Kasumi-1 (cell line): ENCODE results near the gene BLOC1S3.
A peak's percentile ranks its signal among the peaks of the same experiment; 100 is the strongest.

ENCODE experiments used
- DNase-seq, 2 experiments: peaks; one replicate each; lab custom pipeline; 2025; lab: John Stamatoyannopoulos, UW

Gene BLOC1S3

DNA sequence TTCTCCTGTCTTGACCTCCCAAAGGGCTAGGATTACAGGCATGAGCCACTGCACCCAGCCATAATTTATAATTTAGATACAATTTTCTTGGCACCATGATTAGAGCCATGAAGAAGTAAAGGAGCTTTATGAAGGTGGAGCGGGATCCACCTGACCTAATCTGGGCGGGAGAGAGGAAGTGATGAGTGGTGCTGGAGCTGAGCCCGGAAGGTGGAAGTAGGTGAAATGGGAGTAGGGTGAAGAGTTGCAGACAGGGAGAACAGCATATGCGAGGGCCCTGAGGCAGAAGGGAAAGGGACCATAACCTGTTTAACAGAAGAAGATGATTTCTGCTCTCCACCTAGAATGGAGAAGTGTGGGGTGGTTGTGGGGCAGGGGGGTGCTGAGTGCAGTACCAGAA is 4.2 kb downstream of the BLOC1S3 start:
- DNase-seq, result no peak

DNA sequence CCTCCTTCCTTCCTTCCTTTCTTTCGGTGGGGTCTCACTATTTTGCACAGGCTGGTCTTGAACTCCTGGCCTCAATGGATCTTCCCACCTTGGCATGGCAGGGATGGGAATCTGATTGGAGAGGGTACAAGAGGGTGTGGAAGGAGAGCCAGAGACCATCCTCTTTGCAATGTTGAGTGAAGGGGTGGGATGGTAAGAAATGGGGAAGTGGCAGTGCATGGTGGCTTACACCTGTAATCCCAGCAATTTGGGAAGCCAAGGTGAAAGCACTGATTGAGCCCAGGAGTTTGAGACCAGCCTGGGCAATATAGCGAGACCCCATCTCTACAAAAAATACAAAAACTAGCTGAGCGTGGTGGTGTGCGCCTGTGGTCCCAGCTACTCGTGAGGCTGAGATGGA is 5.5 kb downstream of the BLOC1S3 start:
- DNase-seq, result no peak

- no peak for DNase-seq
These were observed 8.1 kb downstream of the BLOC1S3 start for GRCh38 chr19:45186509-45187334.

DNA sequence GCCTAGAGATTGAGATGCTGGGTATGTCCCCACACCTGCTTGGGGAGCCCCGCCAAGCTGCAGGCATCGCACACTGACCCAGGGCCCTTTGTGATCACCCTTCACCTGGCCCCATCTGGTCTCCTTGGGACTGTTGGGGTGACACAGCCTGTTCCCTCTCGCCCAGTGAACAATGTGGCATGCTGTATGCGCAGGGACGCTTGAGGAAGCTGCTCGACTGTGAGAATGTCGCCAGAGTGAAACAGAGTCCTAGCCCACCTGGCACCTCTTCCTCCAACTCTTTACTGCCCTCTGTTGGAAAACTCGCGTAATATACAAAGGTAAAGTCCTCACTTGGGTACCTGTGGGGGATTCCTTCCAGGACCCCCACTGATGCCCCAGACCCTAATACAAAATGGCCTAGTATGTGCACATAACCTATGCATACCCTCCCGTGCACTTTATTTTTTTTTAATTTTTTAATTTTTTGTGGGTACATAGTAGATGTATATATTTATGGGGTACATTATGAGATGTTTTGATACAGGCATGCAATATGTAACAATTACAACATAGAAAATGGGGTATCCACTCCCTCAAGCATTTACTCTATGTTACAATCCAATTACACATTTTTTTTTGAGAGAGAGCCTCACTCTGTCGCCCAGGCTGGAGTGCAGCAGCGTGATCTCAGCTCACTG is 9.0 kb downstream of the BLOC1S3 start:
- peak in 1 of 2 experiments; percentile 24 for DNase-seq

- DNase-seq, result no peak
These were observed 11.4 kb downstream of the BLOC1S3 start for GRCh38 chr19:45189971-45190370.

DNA sequence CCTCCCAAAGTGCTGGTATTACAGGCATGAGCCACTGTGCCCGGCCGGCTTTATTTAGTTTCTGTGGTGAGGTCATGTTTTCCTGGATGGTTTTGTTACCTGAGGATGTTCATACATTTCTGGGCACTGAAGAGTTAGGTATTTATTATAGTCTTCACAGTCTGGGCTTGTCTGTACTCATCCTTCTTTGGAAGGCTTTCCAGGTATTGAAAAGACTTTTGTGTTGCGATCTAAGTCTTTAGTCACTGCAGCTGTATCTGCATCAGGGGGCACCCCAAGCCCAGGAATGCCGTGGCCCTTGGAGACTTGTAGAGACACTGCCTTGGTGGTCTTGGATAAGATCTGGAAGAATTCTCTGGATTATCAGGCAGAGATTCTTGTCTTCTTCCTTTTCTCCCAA is 12.8 kb downstream of the BLOC1S3 start:
- no peak for DNase-seq

GRCh38 chr19:45195764-45196163 is 17.2 kb downstream of the BLOC1S3 start:
- DNase-seq, result no peak

- no peak for DNase-seq
These were observed 22.0 kb downstream of the BLOC1S3 start for GRCh38 chr19:45200568-45200967.

GRCh38 chr19:45202637-45203036 is 24.1 kb downstream of the BLOC1S3 start:
- DNase-seq, result no peak

GRCh38 chr19:45205810-45206209 is 27.2 kb downstream of the BLOC1S3 start:
- DNase-seq, result no peak

DNA sequence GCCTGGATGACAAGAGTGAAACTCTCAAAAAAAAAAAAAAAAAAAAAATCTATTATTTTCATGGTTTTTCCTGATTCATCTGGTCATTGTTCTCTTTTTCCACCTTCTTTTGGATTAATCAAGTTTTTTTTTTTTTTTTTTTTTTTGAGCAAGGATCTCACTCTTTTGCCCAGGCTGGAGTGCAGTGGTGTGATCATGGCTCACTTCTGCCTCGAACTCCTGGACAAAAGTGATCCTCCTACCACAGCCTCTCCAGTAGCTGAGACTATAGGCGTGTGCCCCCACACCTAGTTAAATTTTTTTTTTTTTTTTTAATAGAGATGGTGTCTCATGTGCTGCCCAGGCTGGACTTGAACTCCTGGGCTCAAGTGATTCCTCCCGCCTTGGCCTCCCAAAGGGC is 27.7 kb downstream of the BLOC1S3 start:
- no peak for DNase-seq

DNA sequence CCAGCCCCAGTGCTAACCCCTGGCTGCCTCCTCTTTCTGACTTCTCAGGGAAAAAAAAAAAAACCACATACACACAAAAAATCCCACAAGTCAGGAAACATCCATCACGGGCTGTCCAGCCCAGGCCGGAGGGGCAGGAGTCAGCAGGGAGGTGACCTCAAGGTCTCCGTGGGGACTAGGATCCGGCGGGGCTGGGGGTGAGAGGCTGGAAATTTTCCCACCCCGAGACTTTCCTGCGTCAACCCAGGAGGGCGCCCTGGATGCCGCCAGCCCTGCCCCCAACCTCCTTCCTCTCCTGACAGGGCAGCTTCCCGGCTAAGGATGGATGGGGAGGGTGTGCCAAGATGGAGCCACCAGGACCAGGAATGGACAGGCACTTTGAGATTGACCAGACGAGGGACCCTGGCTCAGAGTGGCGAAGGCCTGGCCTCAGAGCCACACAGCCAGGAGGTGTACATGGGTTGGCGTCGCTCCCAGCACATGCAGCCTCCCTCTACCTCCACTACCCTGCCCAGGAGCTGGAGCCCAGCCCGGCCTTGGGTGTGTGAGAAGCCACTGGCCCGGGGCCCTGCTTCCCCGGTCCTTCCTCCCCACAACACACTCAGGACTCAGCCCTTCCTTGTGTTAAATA is 33.3 kb downstream of the BLOC1S3 start:
- DNase-seq, result no peak

- DNase-seq, result no peak
These were observed 34.4 kb downstream of the BLOC1S3 start for GRCh38 chr19:45213031-45213430.

GRCh38 chr19:45215391-45216191 is 37.0 kb downstream of the BLOC1S3 start:
- DNase-seq, result no peak

DNA sequence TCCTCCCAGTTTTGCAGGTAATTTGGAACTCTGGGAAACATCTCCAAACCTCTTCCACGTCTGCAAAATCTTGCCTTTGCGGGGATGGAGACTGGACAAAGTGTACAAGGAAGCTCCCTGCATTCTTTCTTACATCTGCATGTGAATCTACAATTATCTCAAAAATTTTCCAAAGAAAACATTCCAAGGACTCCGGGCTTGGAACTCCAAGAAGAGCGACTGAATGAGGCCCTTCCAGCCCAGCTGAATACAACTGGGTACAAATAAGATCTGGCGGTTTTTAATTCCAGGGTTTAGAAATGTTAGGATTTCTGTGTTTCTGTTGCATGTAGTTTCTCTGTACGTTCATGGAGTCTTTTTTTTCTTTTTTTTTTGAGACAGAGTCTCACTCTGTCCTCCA is 38.1 kb downstream of the BLOC1S3 start:
- no peak for DNase-seq

DNA sequence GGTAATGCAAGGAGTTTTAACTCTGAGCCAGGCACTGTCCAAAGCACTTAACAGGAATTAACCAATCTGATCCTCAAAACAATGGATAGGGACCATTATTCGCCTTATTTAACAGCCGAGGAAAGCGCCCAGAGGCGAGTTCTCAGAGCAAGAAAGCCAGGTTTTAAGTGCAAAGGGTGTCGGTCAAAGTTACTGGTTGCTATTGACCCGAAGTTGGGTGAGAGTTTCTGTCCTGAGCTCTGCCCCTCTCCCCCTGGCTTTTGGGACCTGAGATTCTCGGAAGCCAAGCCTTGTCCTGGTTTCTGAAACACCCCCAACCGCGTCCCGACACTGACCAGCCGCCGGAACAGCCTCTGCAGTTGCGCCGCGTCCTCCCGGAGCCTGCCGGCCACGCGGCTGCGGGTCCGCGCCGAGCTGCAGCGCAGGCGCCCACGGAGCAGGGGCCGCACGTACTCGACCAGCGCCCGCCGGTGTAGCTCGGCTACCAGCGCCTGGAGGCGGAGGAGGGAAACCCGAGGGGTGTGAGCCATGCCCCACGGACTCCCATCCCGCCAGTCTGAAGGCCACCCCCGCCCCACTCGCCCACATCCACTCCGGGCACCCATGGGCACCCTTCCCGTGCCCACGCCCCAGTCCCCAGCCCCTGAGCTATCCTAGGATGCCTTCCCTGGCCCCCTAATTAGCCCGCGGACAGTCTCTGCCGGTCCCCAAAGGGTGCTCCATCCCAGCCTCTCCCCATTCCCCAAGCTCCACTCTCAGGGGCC is 38.8 kb downstream of the BLOC1S3 start:
- DNase-seq, result no peak

GRCh38 chr19:45217957-45218334 is 39.4 kb downstream of the BLOC1S3 start:
- DNase-seq, result no peak

DNA sequence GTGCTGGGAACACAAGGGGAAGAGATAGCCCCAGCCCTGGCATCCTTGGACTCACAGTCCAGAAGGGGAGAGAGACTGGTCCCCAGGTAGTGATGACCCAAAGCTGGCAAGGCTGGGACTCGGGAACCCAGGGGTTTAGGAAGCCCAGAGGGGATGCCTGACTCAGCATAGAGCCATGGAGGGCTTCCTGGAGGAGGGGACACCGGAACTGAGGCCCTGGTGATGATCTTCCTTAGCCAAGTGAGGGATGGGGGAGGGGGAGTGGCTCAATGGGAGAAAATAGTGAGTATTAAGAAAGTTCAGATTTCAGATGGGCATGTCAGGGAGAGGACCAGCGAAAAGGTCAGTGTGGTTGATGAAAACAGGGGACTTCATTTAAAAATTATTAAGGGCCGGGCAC is 39.8 kb downstream of the BLOC1S3 start:
- no peak for DNase-seq

DNA sequence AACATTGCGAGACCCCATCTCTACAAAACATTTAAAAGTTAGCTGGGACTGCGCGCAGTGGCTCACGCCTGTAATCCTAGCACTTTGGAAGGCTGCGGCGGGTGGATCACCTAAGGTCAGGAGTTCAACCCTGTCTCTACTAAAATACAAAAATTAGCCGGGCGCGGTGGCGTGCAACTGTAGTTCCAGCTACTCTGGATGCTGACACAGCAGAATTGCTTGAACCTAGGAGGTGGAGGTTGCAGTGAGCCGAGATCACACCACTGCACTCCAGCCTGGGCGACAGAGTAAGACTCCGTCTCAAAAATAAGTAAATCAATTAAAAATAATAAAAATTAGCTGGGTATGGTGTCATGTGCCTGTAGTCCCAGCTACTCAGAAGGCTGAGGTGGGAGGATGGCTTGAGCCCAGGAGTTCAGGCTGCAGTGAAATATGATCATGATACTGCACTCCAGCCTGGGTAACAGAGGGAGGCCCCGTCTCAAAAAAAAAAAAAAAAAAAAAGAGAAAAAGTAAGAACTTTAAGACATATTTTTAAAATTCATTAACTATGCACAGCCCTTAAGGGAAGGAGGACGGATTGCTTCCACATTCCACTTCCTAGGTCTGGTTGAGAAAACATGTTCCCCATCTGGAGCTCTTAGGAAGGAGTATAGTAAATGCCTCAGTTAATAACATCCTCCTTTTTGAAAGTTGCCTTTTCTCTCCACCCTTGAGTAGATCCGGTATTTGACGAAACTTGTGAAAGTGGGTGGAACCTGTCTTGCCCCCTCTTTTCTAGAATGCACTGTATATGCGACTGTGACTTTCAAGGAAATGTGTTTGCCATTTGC is 40.5 kb downstream of the BLOC1S3 start:
- DNase-seq, result peak in 1 of 2 experiments; percentile 5

DNA sequence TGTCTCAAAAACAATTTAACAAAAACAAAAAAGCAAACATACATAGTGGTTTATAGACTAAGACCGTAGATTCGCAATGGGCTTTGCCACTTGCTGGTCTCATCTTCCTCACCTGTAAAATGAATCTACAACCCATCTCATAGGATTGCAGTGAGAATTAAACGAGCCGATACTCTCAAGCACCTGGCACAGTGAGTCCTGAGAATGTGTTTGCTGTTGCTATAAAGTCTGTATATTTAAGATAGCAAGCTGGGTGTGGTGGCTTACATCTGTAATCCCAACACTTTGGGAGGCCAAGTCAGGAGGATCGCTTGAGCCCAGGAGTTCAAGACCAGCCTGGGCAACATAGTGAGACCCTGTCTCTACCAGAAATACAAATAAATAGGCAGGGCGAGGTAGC is 44.1 kb downstream of the BLOC1S3 start:
- DNase-seq, result no peak

- no peak for DNase-seq
These were observed 45.3 kb downstream of the BLOC1S3 start for GRCh38 chr19:45223879-45224278.
